ENCODE results near the gene ABHD16A.

The ABHD16A gene

GRCh38 chr6:31691564-31692108 lies 11.5 kb downstream of the ABHD16A start:
- H3K36me3 ChIP-seq (ENCODE audit: low read depth), result peaks cover 42% of the 10 kb centered on the region

GRCh38 chr6:31691078-31691463 lies 12.1 kb downstream of the ABHD16A start:
- Histone ChIP-seq H3K27me3 (ENCODE audit: insufficient read depth, poor library complexity, severe bottlenecking) (no peaks in the 10 kb centered on the region), H3K27ac (ENCODE audit: poor library complexity, severe bottlenecking) (no peak overlapping the region), H3K36me3 (ENCODE audit: low read depth) (peaks cover 42% of the 10 kb centered on the region), H3K9me3 (ENCODE audit: severe bottlenecking) (no peaks in the 10 kb centered on the region), H3K4me3 (ENCODE audit: severe bottlenecking) (no peak overlapping the region), H3K4me1 (ENCODE audit: insufficient read depth, poor library complexity, severe bottlenecking) (no peaks in the 10 kb centered on the region)
- DNase-seq (ENCODE audit: low spot score) (no peak), ATAC-seq (ENCODE audit: low read depth) (no peak)
- no peak for TF ChIP-seq CTCF (IDR thresholded peaks at IDR 0.05; ENCODE audit: poor library complexity, severe bottlenecking)

More at GRCh38 chr6:31691564-31692108, 11.5 kb downstream of the ABHD16A start:
- H3K4me1 ChIP-seq (ENCODE audit: insufficient read depth, poor library complexity, severe bottlenecking), result no peaks in the 10 kb centered on the region
- H3K27ac ChIP-seq (ENCODE audit: poor library complexity, severe bottlenecking), result no peak overlapping the region
- DNase-seq (ENCODE audit: low spot score) (no peak), ATAC-seq (ENCODE audit: low read depth) (no peak)
- no peaks in the 10 kb centered on the region for H3K27me3 ChIP-seq (ENCODE audit: insufficient read depth, poor library complexity, severe bottlenecking)
- no peak overlapping the region for H3K4me3 ChIP-seq (ENCODE audit: severe bottlenecking)
- H3K9me3 ChIP-seq (ENCODE audit: severe bottlenecking), result no peaks in the 10 kb centered on the region
- TF ChIP-seq CTCF (IDR thresholded peaks at IDR 0.05; ENCODE audit: poor library complexity, severe bottlenecking), result no peak

- TF ChIP-seq CTCF (IDR thresholded peaks at IDR 0.05; ENCODE audit: poor library complexity, severe bottlenecking), result no peak
- Histone ChIP-seq H3K4me1 (ENCODE audit: insufficient read depth, poor library complexity, severe bottlenecking) (no peaks in the 10 kb centered on the region), H3K36me3 (ENCODE audit: low read depth) (peaks cover 38% of the 10 kb centered on the region), H3K27ac (ENCODE audit: poor library complexity, severe bottlenecking) (no peak overlapping the region), H3K9me3 (ENCODE audit: severe bottlenecking) (no peaks in the 10 kb centered on the region), H3K4me3 (ENCODE audit: severe bottlenecking) (no peak overlapping the region), H3K27me3 (ENCODE audit: insufficient read depth, poor library complexity, severe bottlenecking) (no peaks in the 10 kb centered on the region)
- DNase-seq (ENCODE audit: low spot score), result no peak
- no peak for ATAC-seq (ENCODE audit: low read depth)
Measured at GRCh38 chr6:31690231-31691077, 12.7 kb downstream of the ABHD16A start.

- TF ChIP-seq CTCF (IDR thresholded peaks at IDR 0.05; ENCODE audit: poor library complexity, severe bottlenecking), result peak; percentile 23
- H3K36me3 ChIP-seq (ENCODE audit: low read depth), result peaks cover 31% of the 10 kb centered on the region
- no peak overlapping the region for H3K27ac ChIP-seq (ENCODE audit: poor library complexity, severe bottlenecking)
- H3K27me3 ChIP-seq (ENCODE audit: insufficient read depth, poor library complexity, severe bottlenecking), result no peaks in the 10 kb centered on the region
- no peaks in the 10 kb centered on the region for H3K9me3 ChIP-seq (ENCODE audit: severe bottlenecking)
- no peak for ATAC-seq (ENCODE audit: low read depth)
- H3K4me3 ChIP-seq (ENCODE audit: severe bottlenecking), result no peak overlapping the region
- H3K4me1 ChIP-seq (ENCODE audit: insufficient read depth, poor library complexity, severe bottlenecking), result no peaks in the 10 kb centered on the region
- no peak for DNase-seq (ENCODE audit: low spot score)
Measured at GRCh38 chr6:31689249-31690110, 13.6 kb downstream of the ABHD16A start.
